ENCODE data around the gene CARHSP1.
"Not testable (repeated sequence)": the region's sequence is repeated elsewhere in the genome, so short reads cannot be mapped to it uniquely, and the experiment has no call there.

CARHSP1 gene

GRCh38 chr16:8887431-8887765 lies 18.6 kb upstream of the CARHSP1 start:
- no peak for DNase-seq
- TF ChIP-seq POLR2A (IDR thresholded peaks at IDR 0.05; ENCODE audit: low read length): no peak
- TF ChIP-seq GATA1 (IDR thresholded peaks at IDR 0.05; ENCODE audit: low read depth, low read length): no peak

GRCh38 chr16:8886593-8887430 lies 18.0 kb upstream of the CARHSP1 start:
- DNase-seq: no peak
- no peak for TF ChIP-seq POLR2A (IDR thresholded peaks at IDR 0.05; ENCODE audit: low read length)

GRCh38 chr16:8885674-8886592 lies 17.1 kb upstream of the CARHSP1 start:
- TF ChIP-seq POLR2A (IDR thresholded peaks at IDR 0.05; ENCODE audit: low read length) (no peak), GATA1 (IDR thresholded peaks at IDR 0.05; ENCODE audit: low read depth, low read length) (no peak)
- peak; percentile 19 to 20 for DNase-seq

- TF ChIP-seq GATA1 (IDR thresholded peaks at IDR 0.05; ENCODE audit: low read depth, low read length): no peak
- TF ChIP-seq POLR2A (IDR thresholded peaks at IDR 0.05; ENCODE audit: low read length): no peak
- DNase-seq: no peak
Observed at GRCh38 chr16:8882725-8883377, 14.0 kb upstream of the CARHSP1 start.

GRCh38 chr16:8882041-8882617 lies 13.3 kb upstream of the CARHSP1 start, which contains the start of gene LITAFD:
Gene LITAFD (plus strand): TSS chr16:8882351. CDS start chr16:8884356, 2,005 bp downstream.
- DNase-seq: no peak
- TF ChIP-seq POLR2A (IDR thresholded peaks at IDR 0.05; ENCODE audit: low read length): no peak
- no peak for TF ChIP-seq GATA1 (IDR thresholded peaks at IDR 0.05; ENCODE audit: low read depth, low read length)

- no peak for TF ChIP-seq POLR2A (IDR thresholded peaks at IDR 0.05; ENCODE audit: low read length)
- no peak for TF ChIP-seq GATA1 (IDR thresholded peaks at IDR 0.05; ENCODE audit: low read depth, low read length)
- DNase-seq: no peak
Observed at GRCh38 chr16:8880839-8881510, 12.2 kb upstream of the CARHSP1 start.

- DNase-seq: no peak
- TF ChIP-seq POLR2A (IDR thresholded peaks at IDR 0.05; ENCODE audit: low read length) (no peak), GATA1 (IDR thresholded peaks at IDR 0.05; ENCODE audit: low read depth, low read length) (no peak)
Observed at GRCh38 chr16:8878523-8878911, 9.7 kb upstream of the CARHSP1 start.

GRCh38 chr16:8877894-8878522 lies 9.2 kb upstream of the CARHSP1 start:
- TF ChIP-seq POLR2A (IDR thresholded peaks at IDR 0.05; ENCODE audit: low read length): no peak
- no peak for TF ChIP-seq GATA1 (IDR thresholded peaks at IDR 0.05; ENCODE audit: low read depth, low read length)

GRCh38 chr16:8875317-8875716 lies 6.5 kb upstream of the CARHSP1 start:
- DNase-seq: not testable (repeated sequence)

More at GRCh38 chr16:8877894-8878522, 9.2 kb upstream of the CARHSP1 start:
- no peak for DNase-seq

- no peak for DNase-seq
- no peak for TF ChIP-seq GATA1 (IDR thresholded peaks at IDR 0.05; ENCODE audit: low read depth, low read length)
- TF ChIP-seq POLR2A (IDR thresholded peaks at IDR 0.05; ENCODE audit: low read length): no peak
Observed at GRCh38 chr16:8874388-8874787, 5.6 kb upstream of the CARHSP1 start.

GRCh38 chr16:8873866-8874195 lies 5.0 kb upstream of the CARHSP1 start:
- DNase-seq: not testable (repeated sequence)

GRCh38 chr16:8872967-8873865 lies 4.4 kb upstream of the CARHSP1 start:
- DNase-seq: peak in 1 of 2 experiments; percentile 10
- no peak for TF ChIP-seq GATA1 (IDR thresholded peaks at IDR 0.05; ENCODE audit: low read depth, low read length)
- TF ChIP-seq POLR2A (IDR thresholded peaks at IDR 0.05; ENCODE audit: low read length): no peak
